ENCODE results near the gene ELP4.

DNA sequence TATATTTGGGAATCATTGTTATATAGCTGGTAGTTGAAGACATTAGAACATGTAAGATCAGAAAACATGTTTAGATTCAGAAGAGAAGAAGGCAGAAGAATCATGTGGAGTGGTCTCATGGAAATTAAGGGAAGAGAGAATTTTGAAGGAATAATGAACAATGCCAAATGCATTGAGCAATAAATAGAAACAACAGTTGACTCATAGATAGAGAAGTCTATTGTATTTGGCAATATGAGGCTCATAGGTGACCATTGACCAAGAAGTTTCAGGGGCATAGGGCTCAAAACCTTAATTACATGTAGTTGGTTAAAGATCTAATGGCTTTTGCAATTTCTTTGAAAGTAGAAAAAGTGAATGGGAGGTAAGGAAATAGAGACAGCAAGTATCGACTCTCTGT is 177.7 kb downstream of the ELP4 start:
- TF ChIP-seq EZH2 (IDR thresholded peaks at IDR 0.05) (no peak), POLR2AphosphoS5 (IDR thresholded peaks at IDR 0.05; ENCODE audit: borderline replicate concordance, low read depth, low read length) (no peak), FOXP2 (optimal IDR thresholded peaks at IDR 0.05; ENCODE audit: control extremely low read depth, extremely low read length, insufficient read depth) (no peak)
